ENCODE data around the gene GALNT2. TPM values are rescaled to one million over a fixed set of nuclear protein-coding genes. Genes with fewer than 3 reads are reported as not detected.

GALNT2 gene
- total and polyA plus RNA-seq, 2 of the 4 experiments (the other 2 are of a cell fraction): 50.4 to 189 TPM

- Histone ChIP-seq H4K91ac (ENCODE audit: insufficient read depth, low read depth, low read length) (no peak overlapping the region), H3K9me1 (ENCODE audit: insufficient read depth, low read length) (no peaks in the 10 kb centered on the region; the same call in 1 of the 2 replicates), H3K27ac (ENCODE audit: insufficient read depth, low read length) (no peak overlapping the region), H3K4me3 (ENCODE audit: insufficient read depth, low read depth, low read length) (no peak overlapping the region), H4K5ac (ENCODE audit: low read depth, low read length) (no peak overlapping the region), H3K27me3 (ENCODE audit: control insufficient read depth, insufficient read depth, low read length) (no peaks in the 10 kb centered on the region), H3K79me1 (ENCODE audit: low read depth in 1 of 2, low read length in 2 of 2) (peaks cover 0 to 7% of the 10 kb centered on the region in 2 experiments; a peak in 2 of 4 replicates), H3K18ac (ENCODE audit: low read depth, low read length) (no peak overlapping the region), H3K4me1 (ENCODE audit: control insufficient read depth, insufficient read depth, low read length) (no peaks in the 10 kb centered on the region), H3K9me3 (ENCODE audit: control insufficient read depth, insufficient read depth, low read length) (no peaks in the 10 kb centered on the region), H4K20me1 (ENCODE audit: insufficient read depth, low read length) (no peaks in the 10 kb centered on the region), H3K4ac (ENCODE audit: low read depth, low read length) (no peak overlapping the region), H2BK5ac (ENCODE audit: low read depth, low read length, poor library complexity, severe bottlenecking) (no peak overlapping the region), H2BK20ac (ENCODE audit: low read depth, low read length) (no peak overlapping the region), H3K23ac (ENCODE audit: low read depth, low read length) (no peak overlapping the region), H4K8ac (ENCODE audit: low read depth in 2 of 2, low read length in 2 of 2) (no peak overlapping the region), H2BK15ac (ENCODE audit: low read depth, low read length) (no peak overlapping the region), H2BK120ac (ENCODE audit: low read depth, low read length) (no peak overlapping the region), H2AFZ (replicated peaks; ENCODE audit: low read length, poor library complexity) (no peak overlapping the region), H2AK9ac (replicated peaks; ENCODE audit: low read depth, low read length, poor library complexity) (no peak overlapping the region), H3K56ac (ENCODE audit: extremely low read depth, insufficient read depth, low read length) (no peak overlapping the region), H3K36me3 (ENCODE audit: control insufficient read depth, insufficient read depth, low read length) (peaks cover 47% of the 10 kb centered on the region), H2AK5ac (ENCODE audit: low read depth, low read length) (no peak overlapping the region), H3K9ac (ENCODE audit: low read depth, low read length) (no peak overlapping the region), H3K4me2 (ENCODE audit: low read depth, low read length) (no peak overlapping the region), H3K14ac (replicated peaks; ENCODE audit: low read depth, low read length) (no peak overlapping the region)
- DNase-seq: no peak
- dilution Hi-C loops (cut with HindIII; ENCODE audit: low sequenced_read_pairs, unreplicated experiment) (no loop called here), intact Hi-C loops (cut with micrococcal nuclease) (loop anchor here (10.0 kb wide), 1 partner anchor 285 kb away; no protein-coding TSS in a partner anchor), in situ Hi-C loops (cut with MboI; ENCODE audit: low sequenced_read_pairs) (no loop called here)
- BruUV-seq (replicated peaks): no TSS peak
- no peak for ATAC-seq (ENCODE audit: low read depth)
- WGBS, 2 experiments (ENCODE audit: extremely low coverage in 2 of 2, insufficient read length in 1 of 2): 100% methylated on average over 1 of the region's 3 CpGs; no CpG with 5 or more reads in 1 of the 2 experiments
- ChIA-PET CTCF (no interaction called here), POLR2A (ENCODE audit: unreplicated experiment) (no interaction called here)
- TF ChIP-seq NFE2L2 (IDR thresholded peaks at IDR 0.05; ENCODE audit: low read depth, low read length): no peak
- no peak for TF ChIP-seq POLR2A (IDR thresholded peaks at IDR 0.05; ENCODE audit: low read depth, low read length)
- TF ChIP-seq, protein P1, sequence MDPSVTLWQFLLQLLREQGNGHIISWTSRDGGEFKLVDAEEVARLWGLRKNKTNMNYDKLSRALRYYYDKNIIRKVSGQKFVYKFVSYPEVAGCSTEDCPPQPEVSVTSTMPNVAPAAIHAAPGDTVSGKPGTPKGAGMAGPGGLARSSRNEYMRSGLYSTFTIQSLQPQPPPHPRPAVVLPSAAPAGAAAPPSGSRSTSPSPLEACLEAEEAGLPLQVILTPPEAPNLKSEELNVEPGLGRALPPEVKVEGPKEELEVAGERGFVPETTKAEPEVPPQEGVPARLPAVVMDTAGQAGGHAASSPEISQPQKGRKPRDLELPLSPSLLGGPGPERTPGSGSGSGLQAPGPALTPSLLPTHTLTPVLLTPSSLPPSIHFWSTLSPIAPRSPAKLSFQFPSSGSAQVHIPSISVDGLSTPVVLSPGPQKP (IDR thresholded peaks at IDR 0.05; ENCODE audit: borderline replicate concordance, low read depth, low read length): no peak
- TF ChIP-seq CEBPB (IDR thresholded peaks at IDR 0.05; ENCODE audit: low read depth, low read length): no peak
- TF ChIP-seq RFX5 (IDR thresholded peaks at IDR 0.05; ENCODE audit: low read depth, low read length): no peak
- TF ChIP-seq, protein P2, sequence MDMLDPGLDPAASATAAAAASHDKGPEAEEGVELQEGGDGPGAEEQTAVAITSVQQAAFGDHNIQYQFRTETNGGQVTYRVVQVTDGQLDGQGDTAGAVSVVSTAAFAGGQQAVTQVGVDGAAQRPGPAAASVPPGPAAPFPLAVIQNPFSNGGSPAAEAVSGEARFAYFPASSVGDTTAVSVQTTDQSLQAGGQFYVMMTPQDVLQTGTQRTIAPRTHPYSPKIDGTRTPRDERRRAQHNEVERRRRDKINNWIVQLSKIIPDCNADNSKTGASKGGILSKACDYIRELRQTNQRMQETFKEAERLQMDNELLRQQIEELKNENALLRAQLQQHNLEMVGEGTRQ (IDR thresholded peaks at IDR 0.05; ENCODE audit: low read depth, low read length): no peak
- TF ChIP-seq RAD21 (IDR thresholded peaks at IDR 0.05; ENCODE audit: low read length): no peak
- no peak for TF ChIP-seq RCOR1 (IDR thresholded peaks at IDR 0.05; ENCODE audit: insufficient replicate concordance, low read length)
- no peak for TF ChIP-seq MXI1 (IDR thresholded peaks at IDR 0.05; ENCODE audit: borderline replicate concordance, low read depth, low read length)
- TF ChIP-seq, protein P3, sequence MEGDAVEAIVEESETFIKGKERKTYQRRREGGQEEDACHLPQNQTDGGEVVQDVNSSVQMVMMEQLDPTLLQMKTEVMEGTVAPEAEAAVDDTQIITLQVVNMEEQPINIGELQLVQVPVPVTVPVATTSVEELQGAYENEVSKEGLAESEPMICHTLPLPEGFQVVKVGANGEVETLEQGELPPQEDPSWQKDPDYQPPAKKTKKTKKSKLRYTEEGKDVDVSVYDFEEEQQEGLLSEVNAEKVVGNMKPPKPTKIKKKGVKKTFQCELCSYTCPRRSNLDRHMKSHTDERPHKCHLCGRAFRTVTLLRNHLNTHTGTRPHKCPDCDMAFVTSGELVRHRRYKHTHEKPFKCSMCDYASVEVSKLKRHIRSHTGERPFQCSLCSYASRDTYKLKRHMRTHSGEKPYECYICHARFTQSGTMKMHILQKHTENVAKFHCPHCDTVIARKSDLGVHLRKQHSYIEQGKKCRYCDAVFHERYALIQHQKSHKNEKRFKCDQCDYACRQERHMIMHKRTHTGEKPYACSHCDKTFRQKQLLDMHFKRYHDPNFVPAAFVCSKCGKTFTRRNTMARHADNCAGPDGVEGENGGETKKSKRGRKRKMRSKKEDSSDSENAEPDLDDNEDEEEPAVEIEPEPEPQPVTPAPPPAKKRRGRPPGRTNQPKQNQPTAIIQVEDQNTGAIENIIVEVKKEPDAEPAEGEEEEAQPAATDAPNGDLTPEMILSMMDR (conservative IDR thresholded peaks at IDR 0.05; ENCODE audit: low read depth, low read length): no peak
- no peak for TF ChIP-seq MAFK (IDR thresholded peaks at IDR 0.05; ENCODE audit: low read depth, low read length)
- no peak for TF ChIP-seq SMC3 (IDR thresholded peaks at IDR 0.05; ENCODE audit: low read depth, low read length)
- TF ChIP-seq FOS (IDR thresholded peaks at IDR 0.05; ENCODE audit: low read depth, low read length): no peak
- no peak for TF ChIP-seq MAZ (IDR thresholded peaks at IDR 0.05; ENCODE audit: borderline replicate concordance, low read depth, low read length)
- TF ChIP-seq BHLHE40 (IDR thresholded peaks at IDR 0.05; ENCODE audit: low read depth, low read length): no peak
These were observed 192.6 kb downstream of the GALNT2 start for GRCh38 chr1:230259621-230260020.

Measured in IMR-90 (cell line).